ENCODE results near the gene FMO2. TPM values are rescaled to one million over a fixed set of nuclear protein-coding genes. Genes with fewer than 3 reads are reported as not detected.
"Not testable (repeated sequence)": the region's sequence is repeated elsewhere in the genome, so short reads cannot be mapped to it uniquely, and the experiment has no call there.

FMO2 gene
- total RNA-seq, 2 donors from 2014 or later = 1.1 to 1.3 TPM

- no peaks in the 10 kb centered on the region for H3K36me3 ChIP-seq
- intact Hi-C loops (cut with DNase I) = no loop called here
- H3K4me3 ChIP-seq = no peak overlapping the region
- H3K9me3 ChIP-seq = no peaks in the 10 kb centered on the region
- no peak overlapping the region for H3K9ac ChIP-seq (ENCODE audit: low read depth in 2 of 2, low read length in 2 of 2)
- DNase-seq = no peak
- H3K27ac ChIP-seq = no peak overlapping the region
- no peaks in the 10 kb centered on the region for H3K27me3 ChIP-seq
- TF ChIP-seq CTCF (IDR thresholded peaks at IDR 0.05) = no peak
- no peaks in the 10 kb centered on the region for H3K4me1 ChIP-seq
These were observed 46.2 kb downstream of the FMO2 start for GRCh38 chr1:171231326-171231725.

GRCh38 chr1:171233183-171233582, 48.1 kb downstream of the FMO2 start:
- intact Hi-C loops (cut with DNase I) = no loop called here
- H3K36me3 ChIP-seq = no peaks in the 10 kb centered on the region
- no peak overlapping the region for H3K9ac ChIP-seq (ENCODE audit: low read depth in 2 of 2, low read length in 2 of 2)
- no peaks in the 10 kb centered on the region for H3K27me3 ChIP-seq
- no peaks in the 10 kb centered on the region for H3K4me1 ChIP-seq
- TF ChIP-seq CTCF (IDR thresholded peaks at IDR 0.05) = no peak
- H3K4me3 ChIP-seq = no peak overlapping the region
- DNase-seq = no peak
- no peaks in the 10 kb centered on the region for H3K9me3 ChIP-seq
- no peak overlapping the region for H3K27ac ChIP-seq

GRCh38 chr1:171236231-171236630, 51.1 kb downstream of the FMO2 start:
- H3K27me3 ChIP-seq; H3K9ac ChIP-seq (ENCODE audit: low read depth in 2 of 2, low read length in 2 of 2); intact Hi-C loops (cut with DNase I); DNase-seq; H3K27ac ChIP-seq; H3K4me3 ChIP-seq; H3K36me3 ChIP-seq; H3K4me1 ChIP-seq; H3K9me3 ChIP-seq: not testable (repeated sequence)

- Histone ChIP-seq H3K9ac (ENCODE audit: low read depth in 2 of 2, low read length in 2 of 2) (no peak overlapping the region), H3K4me1 (no peaks in the 10 kb centered on the region), H3K27me3 (no peaks in the 10 kb centered on the region), H3K4me3 (no peak overlapping the region), H3K9me3 (no peaks in the 10 kb centered on the region), H3K27ac (no peak overlapping the region), H3K36me3 (no peaks in the 10 kb centered on the region)
- no peak for DNase-seq
- TF ChIP-seq CTCF (IDR thresholded peaks at IDR 0.05) = no peak
- intact Hi-C loops (cut with DNase I) = no loop called here
These were observed 58.8 kb downstream of the FMO2 start for GRCh38 chr1:171243878-171244277.

- DNase-seq = peak; percentile 40
- no peaks in the 10 kb centered on the region for H3K4me1 ChIP-seq
- no peak overlapping the region for H3K9ac ChIP-seq (ENCODE audit: low read depth in 2 of 2, low read length in 2 of 2)
- H3K36me3 ChIP-seq = no peaks in the 10 kb centered on the region
- H3K9me3 ChIP-seq = no peaks in the 10 kb centered on the region
- peak; percentile 69 for TF ChIP-seq CTCF (IDR thresholded peaks at IDR 0.05)
- no peak overlapping the region for H3K4me3 ChIP-seq
- intact Hi-C loops (cut with DNase I) = loop anchor here (5.0 kb wide), 1 partner anchor 67 kb away; the partner anchor contains the start of gene FMO4
- no peaks in the 10 kb centered on the region for H3K27me3 ChIP-seq
- H3K27ac ChIP-seq = no peak overlapping the region
These were observed 60.5 kb downstream of the FMO2 start for GRCh38 chr1:171245458-171246064.

GRCh38 chr1:171247501-171247900, 62.4 kb downstream of the FMO2 start:
- DNase-seq = no peak
- H3K9ac ChIP-seq (ENCODE audit: low read depth in 2 of 2, low read length in 2 of 2) = no peak overlapping the region
- no peaks in the 10 kb centered on the region for H3K9me3 ChIP-seq
- no peaks in the 10 kb centered on the region for H3K27me3 ChIP-seq
- H3K27ac ChIP-seq = no peak overlapping the region
- TF ChIP-seq CTCF (IDR thresholded peaks at IDR 0.05) = no peak
- no peaks in the 10 kb centered on the region for H3K4me1 ChIP-seq
- no peak overlapping the region for H3K4me3 ChIP-seq
- no peaks in the 10 kb centered on the region for H3K36me3 ChIP-seq
- intact Hi-C loops (cut with DNase I) = loop anchor here (5.0 kb wide), 1 partner anchor 65 kb away; the partner anchor contains the start of gene FMO4

Measured in colonic mucosa (tissue), 4 donors.